HG03432 (cell line): Measurements from ENCODE around the gene CCDC78.
"Not testable (repeated sequence)": the region's sequence is repeated elsewhere in the genome, so short reads cannot be mapped to it uniquely, and the experiment has no call there.

Source experiments
- ATAC-seq: cut with Tn5 transposase; IDR thresholded peaks from one replicate; pipeline ENCODE4 v1.9.1; 2021; ENCODE audit warnings: mild to moderate bottlenecking, moderate library complexity; ENCODE audit not compliant: unreplicated experiment

CCDC78 gene

GRCh38 chr16:761625-762513, 35.6 kb upstream of the CCDC78 start:
- ATAC-seq, result no peak

GRCh38 chr16:760545-761343, 34.5 kb upstream of the CCDC78 start, which contains the start of gene MSLN:
MSLN (plus strand) TSS chr16:760734; CDS start chr16:762681, 1,947 bp downstream.
- no peak for ATAC-seq

- no peak for ATAC-seq
Measured at GRCh38 chr16:760065-760464, 33.8 kb upstream of the CCDC78 start.

GRCh38 chr16:759110-759910, 33.1 kb upstream of the CCDC78 start:
- ATAC-seq, result no peak

GRCh38 chr16:756428-756827, 30.2 kb upstream of the CCDC78 start:
- no peak for ATAC-seq

- no peak for ATAC-seq
Measured at GRCh38 chr16:754656-755055, 28.4 kb upstream of the CCDC78 start.

- not testable (repeated sequence) for ATAC-seq
Measured at GRCh38 chr16:754121-754607, 27.9 kb upstream of the CCDC78 start.

- ATAC-seq, result no peak
Measured at GRCh38 chr16:752007-752312, 25.7 kb upstream of the CCDC78 start.

- no peak for ATAC-seq
Measured at GRCh38 chr16:751152-752006, 25.1 kb upstream of the CCDC78 start.

- no peak for ATAC-seq
Measured at GRCh38 chr16:750485-750884, 24.2 kb upstream of the CCDC78 start.

GRCh38 chr16:749010-749409, 22.8 kb upstream of the CCDC78 start:
- no peak for ATAC-seq

GRCh38 chr16:747978-748746, 21.9 kb upstream of the CCDC78 start:
- no peak for ATAC-seq

- no peak for ATAC-seq
Measured at GRCh38 chr16:746637-747036, 20.4 kb upstream of the CCDC78 start.

GRCh38 chr16:745739-746138, 19.5 kb upstream of the CCDC78 start:
- ATAC-seq, result no peak

- ATAC-seq, result no peak
Measured at GRCh38 chr16:743794-744500, 17.7 kb upstream of the CCDC78 start.

- ATAC-seq, result not testable (repeated sequence)
Measured at GRCh38 chr16:742894-743293, 16.7 kb upstream of the CCDC78 start.

- no peak for ATAC-seq
Measured at GRCh38 chr16:741986-742629, 15.9 kb upstream of the CCDC78 start.

- peak; percentile 80 for ATAC-seq
Measured at GRCh38 chr16:740764-741505, 14.7 kb upstream of the CCDC78 start, which contains the start of gene CIAO3. CIAO3 (minus strand) TSS chr16:740997; CDS start chr16:740985, 12 bp downstream.
